Sigmoid colon (tissue), 4 donors: ENCODE results near the gene TMED1.

Source experiments
- CTCF ChIP-seq, 4 experiments: fragments of 450-650 bp in 3 of 4; fragments of 200-600 bp in 1 of 4; IDR thresholded peaks; one replicate each; pipeline ENCODE4 v1.5.1; 2016 to 2019; ENCODE audit warnings: antibody characterized with exemption in 4 of 4, mild to moderate bottlenecking in 3 of 4, moderate library complexity in 2 of 4
- POLR2AphosphoS5 ChIP-seq, 4 donors: sonication (generic); formaldehyde crosslinking; IDR thresholded peaks; one replicate each; pipeline ENCODE4 v1.6.1; 2017; ENCODE audit warnings: antibody characterized with exemption in 4 of 4

- TF ChIP-seq CTCF (IDR thresholded peaks at IDR 0.05), result no peak
- no peak for TF ChIP-seq POLR2AphosphoS5 (IDR thresholded peaks at IDR 0.05)
These were observed 9.8 kb downstream of the TMED1 start for GRCh38 chr19:10826231-10826630.
